Measurements from ENCODE around the gene WWOX. TPM values are rescaled to one million over a fixed set of nuclear protein-coding genes. Genes with fewer than 3 reads are reported as not detected.
"Not testable (repeated sequence)": the region's sequence is repeated elsewhere in the genome, so short reads cannot be mapped to it uniquely, and the experiment has no call there.

WWOX gene
- 10.8 and 18.0 TPM in 2 replicates for total RNA-seq (2014; rRNA removed; shearing (Covaris generic))
- 7.5 and 7.7 TPM in 2 replicates for polyA plus RNA-seq (2015; cell fraction: cytosol; rRNA removed)
- polyA plus RNA-seq (2015; cell fraction: nucleus; rRNA removed): 4.3 and 6.2 TPM in 2 replicates

GRCh38 chr16:78099271-78100111, at the start of gene WWOX:
Gene WWOX (plus strand): TSS chr16:78099654.
- peak; percentile 97 for DNase-seq (ENCODE audit: low read depth)

DNA sequence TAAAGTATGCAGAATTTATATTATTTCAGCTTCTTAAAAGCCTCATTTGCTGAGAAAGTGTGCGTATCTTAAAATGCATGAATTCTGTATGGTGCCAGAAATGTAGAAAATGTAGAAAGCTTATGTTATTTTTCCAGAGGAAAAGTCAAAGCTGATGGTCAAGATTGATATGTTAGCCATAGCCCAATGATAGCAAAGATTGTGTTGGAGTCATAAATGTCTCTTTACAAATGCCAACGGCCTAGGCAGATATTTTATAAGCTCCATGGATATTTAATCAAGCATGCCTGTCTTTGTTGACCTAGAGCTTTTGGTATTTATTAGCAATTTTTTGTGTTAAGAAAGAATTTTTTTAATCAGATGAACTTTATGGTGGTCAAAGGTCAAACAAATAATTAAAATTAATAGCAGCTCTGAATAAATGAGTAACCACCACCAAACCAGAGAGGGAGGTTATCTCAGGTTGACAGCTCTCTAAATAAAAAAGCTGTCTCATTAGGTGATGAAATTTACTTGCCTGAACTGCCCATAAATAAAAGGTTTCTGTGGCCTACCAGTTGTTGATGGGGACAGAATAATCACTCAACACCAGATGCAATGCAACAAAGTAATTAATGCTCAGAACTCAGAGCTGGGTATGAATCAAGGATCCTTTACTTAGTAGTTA, 48.6 kb upstream of the WWOX start:
- DNase-seq (ENCODE audit: low read depth): no peak

- no peak for DNase-seq (ENCODE audit: low read depth)
Measured at GRCh38 chr16:78057803-78058564, 41.5 kb upstream of the WWOX start.

DNA sequence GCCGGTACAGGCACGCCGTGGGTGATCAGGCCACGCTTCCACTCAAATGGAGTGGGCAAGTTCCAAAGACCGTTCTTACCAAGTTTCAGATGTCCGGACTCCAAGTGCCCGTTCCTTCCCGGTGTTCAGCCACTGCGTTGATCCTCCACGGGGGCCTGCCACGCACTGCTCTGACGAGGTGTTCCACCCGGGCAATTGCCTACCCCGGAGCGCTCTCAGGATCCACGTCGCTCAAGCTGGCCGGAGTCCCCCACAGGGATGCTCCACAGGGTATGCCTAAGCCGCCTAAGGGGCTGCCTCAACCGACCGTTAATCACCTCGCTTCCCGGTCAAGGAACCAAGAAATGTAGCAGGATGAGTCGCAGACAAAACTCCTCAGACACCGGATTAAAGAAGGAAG, 39.6 kb upstream of the WWOX start:
- not testable (repeated sequence) for DNase-seq (ENCODE audit: low read depth)

DNA sequence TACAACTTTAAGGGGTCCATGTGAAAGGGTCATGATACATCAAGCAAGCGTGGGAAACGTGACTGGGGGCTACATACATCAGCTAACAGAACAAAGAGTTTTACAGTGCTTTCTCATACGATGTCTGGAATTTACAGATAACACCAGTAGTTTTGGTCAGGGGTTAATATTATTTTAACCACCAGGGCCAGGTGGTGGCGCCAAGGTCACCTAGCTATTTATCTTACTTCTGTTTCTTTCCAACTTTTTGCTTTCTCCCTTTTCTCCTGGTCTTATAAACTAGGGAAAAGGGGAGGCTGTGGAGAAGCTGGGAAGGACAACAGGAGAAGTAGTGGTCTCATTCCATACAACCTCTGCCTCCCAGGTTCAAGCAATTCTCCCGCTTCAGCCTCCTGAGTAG, 39.2 kb upstream of the WWOX start:
- DNase-seq (ENCODE audit: low read depth): no peak

GRCh38 chr16:78060809-78061208, 38.6 kb upstream of the WWOX start:
- DNase-seq (ENCODE audit: low read depth): no peak

- no peak for DNase-seq (ENCODE audit: low read depth)
Measured at GRCh38 chr16:78065319-78065718, 34.1 kb upstream of the WWOX start.

DNA sequence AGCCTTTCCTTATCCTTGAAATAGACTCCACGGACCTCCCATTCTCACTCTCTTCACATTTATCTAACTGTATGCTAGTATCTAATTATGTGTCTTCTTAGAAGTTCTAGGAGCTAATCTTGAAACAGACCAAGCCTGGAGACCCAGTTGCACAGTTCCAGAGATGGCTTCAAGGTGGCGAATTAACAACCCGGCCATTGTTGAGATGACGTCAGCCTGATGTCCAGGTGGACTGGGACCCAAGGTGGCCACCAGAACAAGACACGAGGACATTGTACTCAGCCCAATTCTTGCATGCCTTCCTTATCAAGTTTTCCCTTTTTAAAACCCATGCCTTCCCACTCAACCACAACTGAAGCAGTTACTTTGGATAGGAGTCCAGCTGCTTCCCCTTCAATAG, 29.5 kb upstream of the WWOX start:
- DNase-seq (ENCODE audit: low read depth): no peak

GRCh38 chr16:78072275-78072674, 27.2 kb upstream of the WWOX start:
- DNase-seq (ENCODE audit: low read depth): no peak

GRCh38 chr16:78075800-78076199, 23.7 kb upstream of the WWOX start:
- no peak for DNase-seq (ENCODE audit: low read depth)

GRCh38 chr16:78081341-78081740, 18.1 kb upstream of the WWOX start:
- no peak for DNase-seq (ENCODE audit: low read depth)

- DNase-seq (ENCODE audit: low read depth): no peak
Measured at GRCh38 chr16:78091419-78091818, 8.0 kb upstream of the WWOX start.

- DNase-seq (ENCODE audit: low read depth): no peak
Measured at GRCh38 chr16:78092758-78093157, 6.7 kb upstream of the WWOX start.

- no peak for DNase-seq (ENCODE audit: low read depth)
Measured at GRCh38 chr16:78094166-78094565, 5.3 kb upstream of the WWOX start.

- DNase-seq (ENCODE audit: low read depth): no peak
Measured at GRCh38 chr16:78094998-78095397, 4.5 kb upstream of the WWOX start.

DNA sequence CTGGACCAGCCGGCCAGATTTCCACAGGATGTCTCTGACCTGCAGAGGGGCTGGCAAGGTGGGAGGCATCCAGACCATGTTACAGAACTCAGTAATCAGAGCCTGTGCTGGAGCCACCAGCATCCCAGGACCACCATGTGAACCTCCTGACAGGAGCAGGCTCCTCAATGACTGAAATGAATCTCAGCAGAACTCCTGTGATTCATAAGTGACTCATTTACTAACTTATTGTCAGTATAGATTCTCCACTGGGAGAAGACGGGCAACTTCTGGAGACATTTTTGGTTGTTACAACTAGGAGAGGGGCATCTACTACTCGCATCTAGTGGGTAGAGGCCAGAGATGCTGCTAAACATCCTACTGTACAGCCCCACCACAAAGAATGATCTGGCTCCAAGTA, 3.1 kb upstream of the WWOX start:
- peak; percentile 33 for DNase-seq (ENCODE audit: low read depth)

GRCh38 chr16:78097548-78097947, 1.9 kb upstream of the WWOX start:
- DNase-seq (ENCODE audit: low read depth): no peak

DNA sequence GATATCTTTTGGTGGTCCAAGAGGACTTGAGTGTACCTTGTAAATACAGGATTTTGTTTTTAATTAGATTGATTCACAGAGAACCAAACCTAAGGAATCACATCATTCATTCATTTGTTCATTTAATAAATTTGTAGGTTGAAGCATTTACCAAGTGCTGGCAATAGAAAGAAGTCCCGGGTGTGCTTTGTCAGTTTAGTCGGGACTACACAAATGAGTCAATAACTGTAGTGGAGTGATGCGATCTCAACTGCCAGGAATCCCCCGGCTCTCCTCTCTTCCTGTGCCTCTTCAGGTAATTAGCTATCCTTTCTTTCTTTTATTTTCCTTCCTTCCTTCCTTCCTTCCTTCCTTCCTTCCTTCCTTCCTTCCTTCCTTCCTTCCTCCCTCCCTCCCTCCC, 1.4 kb upstream of the WWOX start:
- no peak for DNase-seq (ENCODE audit: low read depth)

GRCh38 chr16:78098595-78099270, 721 bp upstream of the WWOX start:
- no peak for DNase-seq (ENCODE audit: low read depth)

DNA sequence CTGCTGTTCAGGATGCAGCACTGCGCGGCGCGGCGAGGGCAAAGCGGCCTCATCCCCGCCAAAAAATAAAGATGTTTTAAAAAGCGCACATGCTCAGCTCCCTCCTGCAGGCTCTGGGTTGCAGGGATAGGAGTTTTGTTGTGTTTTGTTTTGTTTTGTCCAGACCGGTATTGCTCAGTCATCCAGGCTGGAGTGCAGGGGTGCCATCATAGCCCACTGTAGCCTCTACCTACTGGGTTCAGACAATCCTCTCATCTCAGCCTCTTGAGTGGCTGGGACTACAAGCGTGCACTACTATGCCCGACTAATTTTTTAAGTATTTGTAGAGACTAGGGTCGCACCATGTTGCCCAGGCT, 636 bp downstream of the WWOX start:
- peak; percentile 57 for DNase-seq (ENCODE audit: low read depth)

DNA sequence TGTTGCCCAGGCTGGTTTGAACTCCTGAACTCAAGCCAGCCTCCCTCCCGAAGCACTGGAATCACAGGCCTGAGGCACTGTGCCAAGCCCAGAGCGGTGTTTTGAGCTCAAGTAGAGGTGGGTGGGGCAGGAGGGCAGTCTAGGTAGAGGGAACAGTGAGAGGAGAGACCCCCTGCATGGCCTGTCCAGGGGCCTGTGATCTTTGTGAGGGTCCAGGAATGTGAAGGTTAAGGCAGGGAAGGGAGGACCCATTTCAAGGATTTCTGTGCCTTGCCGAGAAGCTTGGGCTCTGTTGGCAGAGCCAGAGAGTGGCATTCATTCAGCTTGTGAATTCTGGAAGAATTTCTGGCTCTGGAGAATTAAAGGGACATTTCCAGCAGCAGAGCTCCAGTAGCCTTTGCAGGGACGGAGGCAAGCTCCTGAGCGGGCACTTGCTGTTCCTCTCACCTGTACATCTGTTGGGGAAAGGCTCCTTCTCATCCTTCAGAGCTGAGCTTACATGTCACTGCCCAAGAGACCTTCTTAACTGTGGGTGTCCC, 2.7 kb downstream of the WWOX start:
- no peak for DNase-seq (ENCODE audit: low read depth)
